Ishikawa (cell line): ENCODE data around the gene HOXA3.

Source experiments
- CEBPB ChIP-seq: IDR thresholded peaks from 2 replicates; pipeline ENCODE4 v1.6.1; 2012
- CREB1 ChIP-seq: IDR thresholded peaks from 2 replicates; pipeline ENCODE4 v1.6.1; 2012; ENCODE audit warnings: low read depth
- EGR1 ChIP-seq: IDR thresholded peaks from 2 replicates; pipeline ENCODE4 v1.6.1; 2012
- EP300 ChIP-seq: IDR thresholded peaks from 2 replicates; pipeline ENCODE4 v1.6.1; 2012; ENCODE audit warnings: borderline replicate concordance
- FOXM1 ChIP-seq: IDR thresholded peaks from 2 replicates; pipeline ENCODE4 v1.6.1; 2012; ENCODE audit warnings: low read depth, borderline replicate concordance
- NFIC ChIP-seq: IDR thresholded peaks from 2 replicates; pipeline ENCODE4 v1.6.1; 2012
- RAD21 ChIP-seq: IDR thresholded peaks from 2 replicates; pipeline ENCODE4 v1.6.1; 2012; ENCODE audit warnings: low read depth
- REST ChIP-seq: IDR thresholded peaks from 2 replicates; pipeline ENCODE4 v1.6.1; 2012; ENCODE audit warnings: low read depth, mild to moderate bottlenecking
- TAF1 ChIP-seq: IDR thresholded peaks from 2 replicates; pipeline ENCODE4 v1.6.1; 2012; ENCODE audit warnings: low read depth, mild to moderate bottlenecking
- TCF12 ChIP-seq: IDR thresholded peaks from 2 replicates; pipeline ENCODE4 v1.6.1; 2012; ENCODE audit warnings: low read depth
- TEAD4 ChIP-seq: IDR thresholded peaks from 2 replicates; pipeline ENCODE4 v1.6.1; 2012
- YY1 ChIP-seq: IDR thresholded peaks from 2 replicates; pipeline ENCODE4 v1.6.1; 2012; ENCODE audit warnings: low read depth
- ZBTB7A ChIP-seq: IDR thresholded peaks from 2 replicates; pipeline ENCODE4 v1.6.1; 2012; ENCODE audit warnings: low read depth
- TF ChIP-seq, protein P1 (sequence below): IDR thresholded peaks from 2 replicates; pipeline ENCODE4 v1.6.1; 2012
- TF ChIP-seq, protein P2 (sequence below): IDR thresholded peaks from 2 replicates; pipeline ENCODE4 v1.6.1; 2012

Gene HOXA3

GRCh38 chr7:27114881-27115220 is 37.5 kb downstream of the HOXA3 start:
- TF ChIP-seq EGR1 = no peak
- no peak for TF ChIP-seq EP300
- no peak for TF ChIP-seq TEAD4
- TF ChIP-seq CEBPB = no peak
- TF ChIP-seq NFIC = no peak
- TF ChIP-seq FOXM1 = no peak
- TF ChIP-seq YY1 = no peak
- TF ChIP-seq RAD21 = no peak

DNA sequence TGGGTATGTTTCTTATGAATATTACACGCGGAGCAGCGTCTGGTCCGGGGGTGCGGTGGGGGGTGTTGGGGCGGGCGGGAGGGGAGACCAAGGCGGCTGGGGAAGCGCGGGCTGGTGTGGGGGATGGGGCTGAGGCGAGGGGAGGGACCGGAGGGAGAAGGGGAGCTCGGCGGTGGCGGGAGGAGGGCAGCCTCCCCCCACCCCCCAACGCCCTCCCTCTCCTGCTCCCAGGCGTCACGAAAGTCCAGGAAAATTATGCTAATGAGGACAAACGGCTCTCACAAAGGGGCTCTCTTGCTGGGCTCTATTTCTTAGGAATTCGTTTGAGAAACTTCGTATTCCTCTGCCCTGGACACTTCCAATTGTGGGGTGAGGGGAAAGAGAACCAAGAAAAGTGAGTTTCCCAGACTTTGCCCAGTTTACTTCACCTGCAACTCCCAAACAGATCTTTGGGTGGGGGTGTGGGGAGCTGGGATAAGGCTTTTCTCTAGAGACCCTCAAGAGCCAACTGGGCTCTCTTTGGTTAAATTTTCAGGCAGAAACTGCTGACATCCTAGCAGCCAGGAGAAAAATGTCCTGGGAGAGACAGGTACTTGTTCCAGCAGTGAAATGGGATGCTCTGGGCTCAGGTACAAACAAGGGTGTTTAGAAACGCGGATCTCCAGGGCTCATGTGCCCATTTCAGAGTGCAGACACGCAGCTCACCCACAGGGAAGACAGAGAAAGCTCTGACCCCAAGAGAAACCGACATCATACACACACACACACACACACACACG is 38.2 kb downstream of the HOXA3 start:
- TF ChIP-seq EP300 (no peak), NFIC (no peak), CREB1 (no peak), CEBPB (no peak), TEAD4 (no peak)
- TF ChIP-seq, protein P1, sequence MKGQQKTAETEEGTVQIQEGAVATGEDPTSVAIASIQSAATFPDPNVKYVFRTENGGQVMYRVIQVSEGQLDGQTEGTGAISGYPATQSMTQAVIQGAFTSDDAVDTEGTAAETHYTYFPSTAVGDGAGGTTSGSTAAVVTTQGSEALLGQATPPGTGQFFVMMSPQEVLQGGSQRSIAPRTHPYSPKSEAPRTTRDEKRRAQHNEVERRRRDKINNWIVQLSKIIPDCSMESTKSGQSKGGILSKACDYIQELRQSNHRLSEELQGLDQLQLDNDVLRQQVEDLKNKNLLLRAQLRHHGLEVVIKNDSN = no peak

GRCh38 chr7:27112955-27113949 is 39.1 kb downstream of the HOXA3 start:
- no peak for TF ChIP-seq EP300
- TF ChIP-seq FOXM1 = no peak
- no peak for TF ChIP-seq CEBPB
- TF ChIP-seq ZBTB7A = no peak
- TF ChIP-seq, protein P1 = no peak
- TF ChIP-seq REST = no peak
- TF ChIP-seq EGR1 = no peak
- no peak for TF ChIP-seq TCF12
- no peak for TF ChIP-seq TAF1
- no peak for TF ChIP-seq CREB1
- TF ChIP-seq TEAD4 = no peak
- no peak for TF ChIP-seq RAD21
- TF ChIP-seq, protein P2, sequence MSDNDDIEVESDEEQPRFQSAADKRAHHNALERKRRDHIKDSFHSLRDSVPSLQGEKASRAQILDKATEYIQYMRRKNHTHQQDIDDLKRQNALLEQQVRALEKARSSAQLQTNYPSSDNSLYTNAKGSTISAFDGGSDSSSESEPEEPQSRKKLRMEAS = no peak
- TF ChIP-seq NFIC = no peak
- TF ChIP-seq YY1 = no peak

- no peak for TF ChIP-seq TEAD4
- TF ChIP-seq CREB1 = no peak
- no peak for TF ChIP-seq RAD21
- no peak for TF ChIP-seq REST
- TF ChIP-seq TCF12 = no peak
- no peak for TF ChIP-seq EP300
- no peak for TF ChIP-seq ZBTB7A
- no peak for TF ChIP-seq EGR1
- TF ChIP-seq TAF1 = no peak
- no peak for TF ChIP-seq NFIC
- TF ChIP-seq, protein P2 = no peak
- TF ChIP-seq, protein P1 = no peak
- no peak for TF ChIP-seq FOXM1
- TF ChIP-seq YY1 = no peak
- no peak for TF ChIP-seq CEBPB
Measured at GRCh38 chr7:27112361-27112760, 40.0 kb downstream of the HOXA3 start.

DNA sequence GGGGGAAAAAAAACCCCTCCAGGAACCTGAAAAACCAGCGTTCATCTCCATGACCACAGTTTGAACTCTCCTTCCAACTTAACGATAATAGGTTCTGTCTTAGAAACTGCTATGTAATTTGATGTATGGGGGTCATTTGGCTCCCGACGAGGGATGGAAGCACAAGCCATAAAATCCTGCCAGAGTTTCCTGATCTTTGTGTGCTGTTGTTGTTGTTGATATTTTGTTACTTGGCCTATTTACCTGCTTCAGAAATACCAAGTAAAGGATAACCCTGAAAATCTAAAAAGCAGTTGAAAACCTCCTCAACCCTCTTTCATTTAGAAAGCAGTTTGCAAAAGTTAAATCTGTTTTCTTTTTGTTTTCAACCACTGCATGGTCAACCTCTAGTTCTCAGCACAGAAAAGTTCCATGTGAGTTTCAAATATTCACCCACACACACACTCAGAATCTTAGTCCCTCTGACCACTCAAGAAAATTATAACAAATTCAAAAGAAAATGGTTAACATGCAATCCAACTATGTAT is 40.6 kb downstream of the HOXA3 start:
- TF ChIP-seq TAF1 (no peak), TCF12 (no peak), ZBTB7A (no peak), RAD21 (no peak), CEBPB (no peak), YY1 (no peak), EP300 (no peak)
- TF ChIP-seq, protein P1 = no peak
